GM18511 (cell line): ENCODE measurements around the gene IGSF5.
"Not testable (repeated sequence)": the region's sequence is repeated elsewhere in the genome, so short reads cannot be mapped to it uniquely, and the experiment has no call there.

Experiments
- ATAC-seq: cut with Tn5 transposase; IDR thresholded peaks from one replicate; pipeline ENCODE4 v1.9.1; 2021; ENCODE audit warnings: mild to moderate bottlenecking, moderate library complexity; ENCODE audit not compliant: unreplicated experiment

Gene IGSF5

DNA sequence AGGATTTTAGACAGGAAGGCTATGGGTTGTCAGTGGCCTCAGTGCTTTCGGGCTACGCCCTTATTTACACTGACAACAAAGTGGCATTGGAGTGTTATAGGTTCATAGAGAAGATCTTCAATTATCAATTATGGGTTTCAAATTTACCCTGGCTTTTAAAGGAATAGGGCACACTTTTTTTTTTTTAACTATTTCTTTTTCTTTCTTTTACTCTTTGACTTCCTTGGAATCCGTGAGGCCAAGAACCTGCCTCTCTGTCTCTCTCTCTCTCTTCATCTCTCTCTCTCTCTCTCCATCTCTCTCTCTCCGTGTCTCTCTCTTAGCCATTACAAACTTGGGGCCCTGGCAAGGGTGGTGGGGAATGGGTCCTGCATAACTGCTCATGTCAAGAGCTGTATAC is at the start of gene IGSF5:
IGSF5 (plus strand) TSS at position 301 of the 400 bp plus-strand sequence. CDS start 327 bp downstream, outside the sequence.
- not testable (repeated sequence) for ATAC-seq

GRCh38 chr21:39696196-39696595 is 48.8 kb upstream of the IGSF5 start:
- ATAC-seq = no peak

GRCh38 chr21:39696618-39697017 is 48.4 kb upstream of the IGSF5 start:
- no peak for ATAC-seq

GRCh38 chr21:39700318-39700717 is 44.7 kb upstream of the IGSF5 start:
- ATAC-seq = no peak

- no peak for ATAC-seq
Measured at GRCh38 chr21:39703578-39703977, 41.4 kb upstream of the IGSF5 start.

DNA sequence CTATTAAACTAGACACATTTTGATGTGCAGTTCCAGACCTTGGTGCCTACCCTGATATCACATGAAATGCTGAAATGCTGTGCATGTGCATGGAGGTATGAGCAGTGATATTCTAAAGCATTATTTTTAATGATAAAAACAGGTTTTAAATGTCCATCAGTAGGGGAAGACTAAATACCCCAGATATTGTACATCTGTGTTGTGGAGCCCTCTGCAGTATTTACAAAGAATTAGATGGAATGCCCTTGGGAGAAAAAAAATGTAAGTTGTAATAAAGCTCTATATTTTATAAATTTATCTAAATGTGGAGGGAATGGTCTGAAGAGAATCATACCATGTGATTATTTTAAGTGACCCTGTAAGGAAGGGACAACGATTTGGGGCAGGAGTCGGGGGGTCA is 39.1 kb upstream of the IGSF5 start:
- no peak for ATAC-seq

- ATAC-seq = no peak
Measured at GRCh38 chr21:39707316-39707715, 37.7 kb upstream of the IGSF5 start.

- ATAC-seq = no peak
Measured at GRCh38 chr21:39710866-39711265, 34.1 kb upstream of the IGSF5 start.

GRCh38 chr21:39712273-39712672 is 32.7 kb upstream of the IGSF5 start:
- no peak for ATAC-seq

- ATAC-seq = no peak
Measured at GRCh38 chr21:39712976-39713375, 32.0 kb upstream of the IGSF5 start.

DNA sequence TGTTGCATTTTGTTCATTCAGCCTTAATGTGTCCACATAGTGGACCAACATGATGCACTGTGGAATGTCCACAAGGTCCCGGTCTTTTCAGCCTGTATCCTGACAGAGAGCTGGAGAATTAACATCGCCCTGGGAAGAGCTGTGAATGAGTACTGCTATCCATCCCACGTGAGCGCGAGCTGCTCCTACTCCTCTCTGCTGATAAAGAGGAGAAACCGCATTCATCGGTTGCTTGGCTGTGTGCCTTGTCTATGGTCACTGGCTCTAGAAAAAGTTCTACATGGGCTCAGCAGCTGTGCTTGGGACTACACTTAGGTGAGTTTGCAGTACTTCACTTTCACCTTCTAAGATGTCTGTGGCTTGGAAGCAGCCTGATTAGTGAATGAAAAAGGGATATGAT is 31.1 kb upstream of the IGSF5 start:
- ATAC-seq = no peak

DNA sequence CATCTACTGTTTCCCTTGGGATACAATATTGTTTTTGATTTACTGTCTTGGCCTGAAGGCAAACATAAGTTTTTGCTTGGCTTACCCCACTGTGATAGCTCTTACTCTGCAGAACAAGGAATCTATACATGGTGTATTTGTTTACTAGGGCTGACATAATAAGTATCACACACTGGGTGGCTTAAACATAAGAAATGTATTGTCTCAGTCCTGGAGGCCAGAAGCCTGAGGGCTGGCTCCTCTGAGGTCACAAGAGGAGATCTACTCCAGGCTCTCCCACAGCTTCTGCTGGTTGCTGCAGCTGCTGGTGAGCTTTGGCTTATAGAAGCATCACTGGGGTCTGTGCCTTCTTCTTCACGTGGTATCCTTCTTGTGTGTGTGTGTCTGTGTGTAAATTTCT is 30.7 kb upstream of the IGSF5 start:
- ATAC-seq = no peak

- no peak for ATAC-seq
Measured at GRCh38 chr21:39715804-39716397, 29.1 kb upstream of the IGSF5 start.

DNA sequence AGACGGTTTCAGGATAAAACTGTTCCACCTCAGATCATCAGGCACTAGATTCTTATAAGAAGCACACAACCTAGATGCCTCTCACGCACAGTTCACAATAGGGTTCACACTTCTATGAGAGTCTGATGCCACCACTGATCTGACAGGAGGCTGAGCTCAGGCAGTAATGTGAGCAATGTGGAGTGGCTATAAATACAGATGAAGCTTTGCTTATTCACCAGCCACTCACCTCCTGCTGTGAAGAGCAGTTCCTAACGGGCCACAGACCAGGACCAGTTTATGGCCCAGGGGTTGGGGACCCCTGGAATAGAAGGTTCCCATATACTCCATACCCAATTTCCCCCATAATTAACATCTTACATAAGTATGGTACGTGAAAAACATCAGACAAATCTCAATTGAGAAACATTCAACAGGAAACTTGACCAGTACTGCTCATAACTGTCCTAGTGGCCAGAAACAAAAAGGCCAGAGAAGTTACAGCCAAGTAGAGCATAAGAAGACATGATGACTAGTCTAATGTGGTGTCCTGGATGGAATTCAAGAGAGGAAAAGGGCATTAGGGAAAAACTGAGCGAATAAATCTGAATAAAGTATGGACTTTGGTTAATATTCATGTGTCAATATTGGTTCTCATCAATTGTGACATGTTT is 24.7 kb upstream of the IGSF5 start:
- no peak for ATAC-seq

GRCh38 chr21:39721885-39722284 is 23.1 kb upstream of the IGSF5 start:
- ATAC-seq = no peak

DNA sequence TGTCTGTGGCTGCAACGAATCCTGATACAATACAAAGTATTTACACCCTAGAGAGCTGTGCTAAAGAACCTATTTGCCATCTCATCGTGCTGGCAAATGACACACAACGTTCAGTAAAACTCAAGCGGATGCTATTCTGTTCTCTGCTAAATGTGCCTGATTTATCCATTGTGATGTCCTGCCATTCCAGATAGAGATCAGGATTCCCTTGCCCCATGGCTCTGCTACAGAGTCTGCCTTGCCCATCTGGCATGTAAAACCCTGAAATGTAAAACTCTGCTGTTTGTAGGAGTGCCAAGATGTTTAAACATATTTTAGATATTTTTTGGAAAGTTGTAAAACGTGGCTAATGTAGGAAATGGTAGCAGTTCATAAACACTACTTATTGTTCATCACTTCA is 20.0 kb upstream of the IGSF5 start:
- no peak for ATAC-seq

DNA sequence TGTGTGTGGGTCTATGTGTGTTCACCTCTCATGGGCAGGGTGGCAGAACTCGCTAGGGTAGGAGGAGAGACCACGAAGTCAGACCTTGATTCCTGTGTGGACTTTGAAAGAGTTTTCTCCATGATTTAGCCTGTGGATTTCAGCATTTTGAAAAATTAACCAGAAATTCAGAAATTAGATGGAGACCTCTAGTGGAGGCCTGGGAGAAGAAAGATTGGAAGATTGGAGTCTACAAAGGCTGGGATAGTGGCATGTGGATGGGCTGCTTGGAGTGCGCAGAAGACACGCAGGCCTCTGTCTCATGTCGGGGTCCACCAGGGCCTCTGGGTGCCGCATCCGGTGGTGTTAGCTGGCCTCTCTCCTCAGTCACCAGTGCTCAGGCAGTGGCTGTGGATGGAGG is 18.9 kb upstream of the IGSF5 start:
- ATAC-seq = no peak

DNA sequence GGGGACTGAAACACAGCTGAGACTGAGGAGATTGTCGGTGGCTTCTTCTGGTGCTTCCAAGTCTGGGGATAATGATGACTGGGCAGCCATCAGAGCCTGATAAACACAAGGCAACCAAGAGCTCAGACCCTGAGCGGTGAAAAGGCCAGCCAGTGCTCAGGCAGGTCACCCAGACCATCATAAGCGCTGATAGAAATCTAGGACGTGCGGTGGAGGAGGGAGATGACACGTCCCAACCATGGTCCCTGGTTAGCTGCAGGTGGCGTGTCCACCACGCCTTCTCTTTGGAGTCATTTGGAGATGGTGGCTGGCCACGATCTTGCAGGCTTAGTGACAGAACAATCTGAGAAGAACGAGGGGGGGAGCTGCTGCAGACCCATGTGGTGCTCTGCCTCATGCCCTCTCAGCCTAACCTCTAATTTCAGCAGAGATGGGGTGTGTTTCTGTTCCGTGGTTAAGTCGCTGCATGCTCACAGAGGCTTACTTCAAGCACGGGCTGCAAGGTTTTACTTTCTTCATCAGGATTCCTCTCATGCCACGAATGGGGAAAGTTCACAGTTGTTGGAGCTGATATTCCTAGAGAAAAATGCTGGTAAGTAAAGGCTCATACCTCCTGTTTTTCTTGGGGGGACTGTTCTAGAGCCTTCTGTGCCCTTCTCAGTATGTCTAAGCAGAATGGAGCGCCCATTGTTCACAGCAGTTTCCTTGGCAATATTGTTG is 17.4 kb upstream of the IGSF5 start:
- no peak for ATAC-seq

DNA sequence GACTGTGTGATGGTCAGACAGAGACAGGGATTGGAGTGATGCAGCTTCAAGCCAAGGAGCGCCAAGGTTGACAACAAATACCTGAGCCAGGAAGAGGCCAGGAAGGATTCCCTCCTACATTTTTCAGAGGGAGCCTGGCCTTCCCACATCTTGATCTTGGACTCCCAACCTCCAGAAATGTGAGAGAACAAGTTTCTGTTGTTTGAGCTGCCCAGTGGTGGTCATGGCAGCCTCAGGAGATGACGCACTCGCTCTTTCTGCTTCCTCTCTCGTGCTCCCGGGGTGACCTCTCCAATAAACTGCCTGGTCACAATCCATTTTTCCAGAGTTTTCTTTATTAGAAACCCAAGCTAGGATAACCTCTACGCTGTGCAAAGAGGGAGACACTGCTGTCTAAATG is 16.6 kb upstream of the IGSF5 start:
- ATAC-seq = no peak

- ATAC-seq = no peak
Measured at GRCh38 chr21:39730418-39731157, 14.4 kb upstream of the IGSF5 start.

GRCh38 chr21:39736716-39737115 is 8.3 kb upstream of the IGSF5 start:
- ATAC-seq = no peak
